Keratinocyte (primary cell): ENCODE data around the gene AKAP4. TPM values are rescaled to one million over a fixed set of nuclear protein-coding genes. Genes with fewer than 3 reads are reported as not detected.

Source experiments
- DNase-seq: peaks from one replicate; pipeline ENCODE4 v3.0.0-alpha.2; 2011; ENCODE audit warnings: low read depth, missing footprints, low spot score
- FAIRE-seq: peaks from 2 replicates; lab custom pipeline; 2011; peaks lifted over from hg19 to GRCh38; lab: Jason Lieb, UNC
- H2AFZ ChIP-seq: 2 replicates; pipeline ENCODE4 v1.6.0; 2012; ENCODE audit warnings: low read length, control low read depth, inconsistent platforms; ENCODE audit not compliant: control insufficient read depth
- H3K27ac ChIP-seq: 2 replicates; pipeline ENCODE4 v1.5.1; 2011; ENCODE audit warnings: low read length; ENCODE audit not compliant: control insufficient read depth, insufficient read depth
- H3K27me3 ChIP-seq: 3 replicates; pipeline ENCODE4 v1.6.0; 2011; ENCODE audit warnings: low read length; ENCODE audit not compliant: control insufficient read depth, insufficient read depth; ENCODE audit errors: extremely low read depth
- H3K36me3 ChIP-seq, 2 experiments: 2 replicates in 1 of 2; 3 replicates in 1 of 2; pipeline ENCODE4 v1.5.1; 2011; ENCODE audit warnings: low read length in 2 of 2, mild to moderate bottlenecking in 1 of 2; ENCODE audit not compliant: control insufficient read depth in 2 of 2, insufficient read depth in 2 of 2; ENCODE audit errors: extremely low read depth in 1 of 2
- H3K4me1 ChIP-seq: 3 replicates; pipeline ENCODE4 v1.5.1; 2011; ENCODE audit warnings: low read length; ENCODE audit not compliant: control insufficient read depth, insufficient read depth; ENCODE audit errors: extremely low read depth
- H3K4me2 ChIP-seq: 3 replicates; pipeline ENCODE4 v1.6.0; 2011; ENCODE audit warnings: low read depth, low read length; ENCODE audit not compliant: control insufficient read depth, insufficient read depth; ENCODE audit errors: extremely low read depth
- H3K4me3 ChIP-seq, 3 experiments: fragments of 200-600 bp in 1 of 3; sonication (generic) in 1 of 3; 2 replicates in 2 of 3; 3 replicates in 1 of 3; pipeline ENCODE4 v1.5.1; 2011 to 2016; ENCODE audit warnings: low read length in 3 of 3, mild to moderate bottlenecking in 3 of 3, control low read depth in 2 of 3, inconsistent platforms in 1 of 3, low read depth in 1 of 3, mixed read lengths in 1 of 3, mixed run types in 1 of 3, moderate library complexity in 1 of 3; ENCODE audit not compliant: control insufficient read depth in 2 of 3, insufficient read depth in 2 of 3; ENCODE audit errors: extremely low read depth in 1 of 3
- H3K79me2 ChIP-seq: 2 replicates; pipeline ENCODE4 v1.6.0; 2012; ENCODE audit warnings: low read length; ENCODE audit not compliant: control insufficient read depth, insufficient read depth
- H3K9ac ChIP-seq: 3 replicates; pipeline ENCODE4 v1.6.0; 2011; ENCODE audit warnings: low read length; ENCODE audit not compliant: control insufficient read depth, insufficient read depth; ENCODE audit errors: extremely low read depth
- H3K9me1 ChIP-seq: 3 replicates; pipeline ENCODE4 v1.6.0; 2011; ENCODE audit warnings: low read length; ENCODE audit not compliant: control insufficient read depth, insufficient read depth; ENCODE audit errors: extremely low read depth
- H3K9me3 ChIP-seq: 2 replicates; pipeline ENCODE4 v1.5.1; 2012; ENCODE audit warnings: low read depth, low read length; ENCODE audit not compliant: control insufficient read depth
- H4K20me1 ChIP-seq: 3 replicates; pipeline ENCODE4 v1.6.0; 2011; ENCODE audit warnings: low read length; ENCODE audit not compliant: control insufficient read depth, insufficient read depth; ENCODE audit errors: extremely low read depth
- EZH2 ChIP-seq: IDR thresholded peaks from one replicate; pipeline ENCODE4 v1.6.1; 2012; ENCODE audit warnings: inconsistent platforms, mild to moderate bottlenecking, low read length, moderate library complexity
- dilution Hi-C: fragments of 300-500 bp; cut with MboI; formaldehyde crosslinking; loops from one replicate; pipeline ENCODE4 v1.7.0; 2020; ENCODE audit warnings: low sequenced_read_pairs; ENCODE audit not compliant: extremely low pct_ligation_motif_present
- polyA plus RNA-seq, 5 experiments: library from polyadenylated mRNA; depleted of rRNA in 3 of 5; stranded (reverse) in 3 of 5; stranded (forward) in 1 of 5; unstranded in 1 of 5; fragments of >200 nt; gene quantifications; 1 replicate in 1 of 5; 2 replicates in 3 of 5; 3 replicates in 1 of 5; pipeline versions ENCODE4 v1.2.1 to v1.2.3, GENCODE V29; 2011 to 2012; ENCODE audit warnings: missing spikeins in 2 of 5, low read depth in 1 of 5, low replicate concordance in 1 of 5
- TF ChIP-seq, protein P1 (sequence below), 3 experiments: IDR thresholded peaks in 1 of 3; conservative IDR thresholded peaks in 1 of 3; optimal IDR thresholded peaks in 1 of 3; 2 replicates in 2 of 3; 3 replicates in 1 of 3; pipeline versions ENCODE3 to v1.5.1; 2011; ENCODE audit warnings: low read length in 3 of 3, mild to moderate bottlenecking in 3 of 3, moderate library complexity in 2 of 3, control low read depth in 1 of 3, inconsistent platforms in 1 of 3; ENCODE audit not compliant: insufficient read depth in 2 of 3; ENCODE audit errors: extremely low read depth in 1 of 3

The AKAP4 gene
- polyA plus RNA-seq, 1 donor (not counting 4 experiments of a cell fraction or from before 2014, with no cell fraction given), result not detected

DNA sequence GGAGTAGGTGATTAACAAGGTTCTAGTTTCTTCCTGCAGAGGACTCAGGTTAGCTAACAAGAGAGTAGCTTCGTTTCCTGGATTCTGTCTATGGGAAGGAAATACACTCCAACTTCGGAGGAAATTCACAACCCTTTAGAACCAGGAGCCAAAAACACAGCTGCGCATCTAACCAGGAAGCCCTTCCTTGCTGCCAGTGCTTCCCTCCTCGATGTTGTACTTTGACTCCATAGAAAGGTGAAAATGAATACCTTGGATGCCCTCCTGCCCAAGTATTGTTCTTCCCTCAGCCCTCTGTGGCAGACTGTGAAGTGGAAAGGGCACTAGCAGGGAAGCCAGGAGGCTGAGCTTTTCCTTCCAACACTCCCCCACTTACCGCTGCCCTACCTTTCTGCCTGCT, 35.1 kb downstream of the AKAP4 start:
- Histone ChIP-seq H2AFZ (no peak overlapping the region), H3K9ac (no peak overlapping the region), H3K27ac (no peak overlapping the region), H3K9me3 (no peaks in the 10 kb centered on the region), H3K9me1 (no peaks in the 10 kb centered on the region), H3K4me2 (no peak overlapping the region), H3K79me2 (no peaks in the 10 kb centered on the region), H3K4me3 (no peak overlapping the region), H3K27me3 (no peaks in the 10 kb centered on the region), H3K4me1 (no peaks in the 10 kb centered on the region), H4K20me1 (no peaks in the 10 kb centered on the region), H3K36me3 (no peaks in the 10 kb centered on the region)
- FAIRE-seq (no peak), DNase-seq (no peak)
- dilution Hi-C loops, result no loop called here
- TF ChIP-seq, protein P1, sequence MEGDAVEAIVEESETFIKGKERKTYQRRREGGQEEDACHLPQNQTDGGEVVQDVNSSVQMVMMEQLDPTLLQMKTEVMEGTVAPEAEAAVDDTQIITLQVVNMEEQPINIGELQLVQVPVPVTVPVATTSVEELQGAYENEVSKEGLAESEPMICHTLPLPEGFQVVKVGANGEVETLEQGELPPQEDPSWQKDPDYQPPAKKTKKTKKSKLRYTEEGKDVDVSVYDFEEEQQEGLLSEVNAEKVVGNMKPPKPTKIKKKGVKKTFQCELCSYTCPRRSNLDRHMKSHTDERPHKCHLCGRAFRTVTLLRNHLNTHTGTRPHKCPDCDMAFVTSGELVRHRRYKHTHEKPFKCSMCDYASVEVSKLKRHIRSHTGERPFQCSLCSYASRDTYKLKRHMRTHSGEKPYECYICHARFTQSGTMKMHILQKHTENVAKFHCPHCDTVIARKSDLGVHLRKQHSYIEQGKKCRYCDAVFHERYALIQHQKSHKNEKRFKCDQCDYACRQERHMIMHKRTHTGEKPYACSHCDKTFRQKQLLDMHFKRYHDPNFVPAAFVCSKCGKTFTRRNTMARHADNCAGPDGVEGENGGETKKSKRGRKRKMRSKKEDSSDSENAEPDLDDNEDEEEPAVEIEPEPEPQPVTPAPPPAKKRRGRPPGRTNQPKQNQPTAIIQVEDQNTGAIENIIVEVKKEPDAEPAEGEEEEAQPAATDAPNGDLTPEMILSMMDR (optimal IDR thresholded peaks at IDR 0.05 in 1 of 3, IDR thresholded peaks at IDR 0.05 in 1 of 3, conservative IDR thresholded peaks at IDR 0.05 in 1 of 3; ENCODE audit: extremely low read depth in 1 of 3, insufficient read depth in 2 of 3, low read length in 3 of 3), result no peak
- TF ChIP-seq EZH2, result no peak

DNA sequence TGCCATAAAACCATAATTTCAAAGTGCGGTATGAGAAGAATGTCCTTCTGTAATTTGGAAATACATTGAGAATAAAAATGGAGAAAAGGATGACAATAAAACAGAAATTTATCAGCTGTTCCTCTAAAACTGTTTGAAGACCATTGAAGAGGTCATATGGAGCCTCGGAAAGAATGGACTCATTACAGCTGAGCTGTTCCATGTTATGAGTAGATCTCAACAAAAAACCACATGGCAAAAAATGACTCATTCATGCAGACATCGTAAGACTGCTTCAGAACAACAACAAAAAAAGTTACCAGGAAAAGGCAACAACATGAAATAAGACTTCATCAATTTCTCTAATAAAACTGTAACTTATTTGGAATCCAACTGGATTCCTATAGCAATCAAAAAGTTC, 39.7 kb downstream of the AKAP4 start:
- Histone ChIP-seq H3K9ac (no peak overlapping the region), H3K4me2 (no peak overlapping the region), H3K79me2 (no peaks in the 10 kb centered on the region), H3K4me1 (no peaks in the 10 kb centered on the region), H3K36me3 (no peaks in the 10 kb centered on the region), H3K9me3 (no peaks in the 10 kb centered on the region), H3K27me3 (no peaks in the 10 kb centered on the region), H2AFZ (no peak overlapping the region), H4K20me1 (no peaks in the 10 kb centered on the region), H3K9me1 (no peaks in the 10 kb centered on the region), H3K4me3 (no peak overlapping the region), H3K27ac (no peak overlapping the region)
- DNase-seq (no peak), FAIRE-seq (no peak)
- no peak for TF ChIP-seq EZH2
- TF ChIP-seq, protein P1 (optimal IDR thresholded peaks at IDR 0.05 in 1 of 3, IDR thresholded peaks at IDR 0.05 in 1 of 3, conservative IDR thresholded peaks at IDR 0.05 in 1 of 3; ENCODE audit: extremely low read depth in 1 of 3, insufficient read depth in 2 of 3, low read length in 3 of 3), result no peak
- dilution Hi-C loops, result no loop called here
